ENCODE results near the gene ZP4.
"Not testable (repeated sequence)": the region's sequence is repeated elsewhere in the genome, so short reads cannot be mapped to it uniquely, and the experiment has no call there.

The ZP4 gene

DNA sequence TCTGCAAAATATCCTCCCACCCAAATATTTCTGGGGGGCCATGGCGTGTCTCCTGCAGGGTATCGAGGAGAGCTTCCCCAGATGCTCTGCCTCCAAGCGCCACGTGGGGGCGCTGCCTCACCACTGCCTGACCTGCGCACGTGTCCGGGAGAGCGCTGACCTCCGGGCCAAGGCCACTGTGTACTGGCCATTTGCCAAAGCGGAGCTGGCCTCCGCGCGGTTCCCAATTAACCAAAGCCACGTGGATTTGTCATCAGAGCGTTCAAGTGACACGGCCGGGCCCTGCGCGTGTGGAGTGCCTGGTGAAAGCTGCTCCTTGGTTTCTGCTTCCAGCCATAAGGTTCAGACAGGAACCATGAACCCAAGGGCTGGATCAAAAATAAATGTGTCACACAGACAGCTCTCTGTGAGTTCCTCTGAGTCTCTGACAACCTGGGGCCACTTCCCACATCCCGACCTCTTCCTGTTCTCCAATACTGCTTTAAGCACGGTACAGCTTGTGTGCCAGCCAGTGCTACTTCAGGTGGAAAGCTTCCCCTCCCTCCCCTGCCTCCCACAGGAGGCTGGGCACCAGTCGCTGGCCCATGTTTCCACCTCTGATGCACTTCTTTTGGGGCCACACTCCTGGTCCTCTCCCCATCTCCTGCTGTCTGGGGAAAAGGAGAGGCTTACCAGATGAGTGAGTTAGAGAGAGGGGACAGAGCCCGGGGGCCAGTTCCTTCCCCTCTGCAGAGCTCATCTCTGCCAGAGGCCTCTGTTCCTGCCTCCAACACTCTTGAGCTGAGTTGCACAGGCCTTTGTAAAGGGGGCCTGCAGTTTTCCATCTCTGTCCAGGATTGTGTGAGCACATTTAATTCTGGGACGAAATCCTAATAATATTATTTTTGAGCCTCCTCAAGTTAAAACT is 26.1 kb downstream of the ZP4 start:
- H3K9me3 ChIP-seq (ENCODE audit: insufficient read depth, low read length): no peaks in the 10 kb centered on the region
- peaks cover 8% of the 10 kb centered on the region for H3K27me3 ChIP-seq (ENCODE audit: insufficient read depth, insufficient read length)
- no peak for TF ChIP-seq ZNF274 (IDR thresholded peaks at IDR 0.05; ENCODE audit: low read depth, low read length)
- TF ChIP-seq YY1 (IDR thresholded peaks at IDR 0.05; ENCODE audit: insufficient read depth, insufficient read length): no peak
- TF ChIP-seq SUZ12 (IDR thresholded peaks at IDR 0.05; ENCODE audit: extremely low read depth, insufficient read depth, insufficient read length): no peak
- DNase-seq (ENCODE audit: low read depth, low spot score): peak; percentile 50
- H3K36me3 ChIP-seq (ENCODE audit: insufficient read depth, insufficient read length, low read length): no peaks in the 10 kb centered on the region
- no peak overlapping the region for H3K9ac ChIP-seq (ENCODE audit: insufficient read length, low read depth)
- peaks cover 3% of the 10 kb centered on the region for H3K4me1 ChIP-seq (ENCODE audit: insufficient read depth, insufficient read length)
- H3K4me3 ChIP-seq (ENCODE audit: insufficient read length, low read depth): no peak overlapping the region

DNA sequence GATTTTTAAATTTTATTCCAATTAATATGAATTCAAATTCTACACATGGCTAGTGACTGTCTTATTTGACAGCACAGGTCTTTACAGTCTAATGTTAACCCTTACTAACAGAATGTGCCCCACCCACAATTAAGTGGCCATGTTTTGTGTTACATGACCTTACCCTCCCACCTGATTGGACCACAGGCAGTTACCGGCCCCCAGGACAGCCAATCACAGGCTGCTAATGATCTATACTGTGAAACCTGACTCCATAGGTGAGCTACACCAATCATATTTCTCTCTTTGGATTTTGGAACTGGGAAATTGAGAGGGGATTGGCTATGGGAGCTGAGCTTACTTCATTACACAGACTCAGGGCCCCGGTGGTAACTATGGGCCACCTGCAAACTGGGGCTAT is 27.5 kb downstream of the ZP4 start:
- H3K27me3 ChIP-seq (ENCODE audit: insufficient read depth, insufficient read length): peaks cover 8% of the 10 kb centered on the region

DNA sequence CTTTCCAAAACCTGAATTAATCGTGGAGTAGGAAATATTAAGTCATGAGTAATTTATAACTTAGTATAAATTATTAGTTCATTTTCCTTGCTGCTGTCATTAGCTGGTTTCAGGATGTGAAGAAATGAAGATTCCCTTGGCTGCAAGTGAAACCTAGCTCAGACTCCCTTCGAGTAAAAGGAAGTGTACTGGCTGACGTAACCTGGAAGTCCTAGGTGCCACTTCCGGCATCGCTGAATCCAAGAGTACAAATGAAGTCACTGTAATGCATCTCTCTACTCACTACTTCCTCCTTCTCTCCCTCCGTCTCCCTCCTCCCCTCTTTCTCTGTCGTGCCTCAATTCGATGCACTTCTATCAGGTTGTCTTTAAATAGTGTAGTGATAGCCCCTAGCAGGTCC is 28.8 kb downstream of the ZP4 start:
- H3K9me3 ChIP-seq (ENCODE audit: insufficient read depth, low read length): no peaks in the 10 kb centered on the region
- H3K4me3 ChIP-seq (ENCODE audit: insufficient read length, low read depth): no peak overlapping the region
- peaks cover 3% of the 10 kb centered on the region for H3K4me1 ChIP-seq (ENCODE audit: insufficient read depth, insufficient read length)
- no peak overlapping the region for H3K9ac ChIP-seq (ENCODE audit: insufficient read length, low read depth)
- TF ChIP-seq SUZ12 (IDR thresholded peaks at IDR 0.05; ENCODE audit: extremely low read depth, insufficient read depth, insufficient read length) (no peak), YY1 (IDR thresholded peaks at IDR 0.05; ENCODE audit: insufficient read depth, insufficient read length) (no peak), ZNF274 (IDR thresholded peaks at IDR 0.05; ENCODE audit: low read depth, low read length) (no peak)
- no peak for DNase-seq (ENCODE audit: low read depth, low spot score)
- no peaks in the 10 kb centered on the region for H3K36me3 ChIP-seq (ENCODE audit: insufficient read depth, insufficient read length, low read length)
- peaks cover 8% of the 10 kb centered on the region for H3K27me3 ChIP-seq (ENCODE audit: insufficient read depth, insufficient read length)

More for the DNA sequence above, 27.5 kb downstream of the ZP4 start:
- no peaks in the 10 kb centered on the region for H3K36me3 ChIP-seq (ENCODE audit: insufficient read depth, insufficient read length, low read length)
- TF ChIP-seq YY1 (IDR thresholded peaks at IDR 0.05; ENCODE audit: insufficient read depth, insufficient read length) (no peak), ZNF274 (IDR thresholded peaks at IDR 0.05; ENCODE audit: low read depth, low read length) (no peak), SUZ12 (IDR thresholded peaks at IDR 0.05; ENCODE audit: extremely low read depth, insufficient read depth, insufficient read length) (no peak)
- H3K9me3 ChIP-seq (ENCODE audit: insufficient read depth, low read length): no peaks in the 10 kb centered on the region
- no peak overlapping the region for H3K9ac ChIP-seq (ENCODE audit: insufficient read length, low read depth)
- no peak for DNase-seq (ENCODE audit: low read depth, low spot score)
- peaks cover 3% of the 10 kb centered on the region for H3K4me1 ChIP-seq (ENCODE audit: insufficient read depth, insufficient read length)
- H3K4me3 ChIP-seq (ENCODE audit: insufficient read length, low read depth): no peak overlapping the region

DNA sequence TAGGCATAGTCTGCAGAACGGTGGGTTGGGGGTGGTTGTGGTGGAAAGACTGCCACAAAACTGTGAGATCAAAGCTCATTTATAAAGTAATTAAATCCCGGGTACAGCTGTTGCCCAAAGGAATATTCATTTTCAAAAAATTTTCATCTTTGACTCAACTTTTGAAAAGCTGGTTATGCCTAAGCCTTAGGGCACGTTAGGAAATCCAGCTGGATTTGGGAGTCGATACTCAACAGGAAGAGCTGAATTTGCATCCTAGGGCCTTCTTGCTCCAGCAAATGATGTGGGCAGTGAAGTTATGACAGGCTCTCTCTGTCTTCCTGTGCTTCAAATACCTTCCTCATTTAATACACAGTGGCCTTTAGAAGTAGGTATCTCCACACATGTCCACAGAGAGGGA is 31.7 kb downstream of the ZP4 start:
- H3K9ac ChIP-seq (ENCODE audit: insufficient read length, low read depth): no peak overlapping the region
- no peaks in the 10 kb centered on the region for H3K4me1 ChIP-seq (ENCODE audit: insufficient read depth, insufficient read length)
- peaks cover 11% of the 10 kb centered on the region for H3K9me3 ChIP-seq (ENCODE audit: insufficient read depth, low read length)
- H3K27me3 ChIP-seq (ENCODE audit: insufficient read depth, insufficient read length): no peaks in the 10 kb centered on the region
- TF ChIP-seq SUZ12 (IDR thresholded peaks at IDR 0.05; ENCODE audit: extremely low read depth, insufficient read depth, insufficient read length): no peak
- no peak for DNase-seq (ENCODE audit: low read depth, low spot score)
- H3K4me3 ChIP-seq (ENCODE audit: insufficient read length, low read depth): no peak overlapping the region
- H3K36me3 ChIP-seq (ENCODE audit: insufficient read depth, insufficient read length, low read length): no peaks in the 10 kb centered on the region

DNA sequence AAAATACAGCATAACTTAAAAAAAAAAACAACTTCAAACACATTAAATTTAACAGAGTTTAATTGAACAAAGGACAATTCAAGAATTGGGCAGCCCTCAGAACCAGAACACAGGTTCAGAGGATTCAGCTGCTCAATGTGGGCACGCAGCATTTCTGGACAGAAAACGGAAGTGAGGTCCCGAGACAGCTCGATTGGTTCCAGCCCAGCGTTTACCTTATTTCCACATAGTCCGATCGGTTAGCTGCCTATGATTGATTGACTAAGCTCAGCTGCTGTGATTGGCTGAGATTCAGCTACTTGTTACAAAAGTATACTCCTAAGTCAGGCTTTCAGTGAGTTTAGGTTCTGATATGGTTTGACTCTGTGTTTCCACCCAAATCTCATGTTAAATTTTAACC is 33.3 kb downstream of the ZP4 start:
- TF ChIP-seq YY1 (IDR thresholded peaks at IDR 0.05; ENCODE audit: insufficient read depth, insufficient read length) (no peak), ZNF274 (IDR thresholded peaks at IDR 0.05; ENCODE audit: low read depth, low read length) (no peak), SUZ12 (IDR thresholded peaks at IDR 0.05; ENCODE audit: extremely low read depth, insufficient read depth, insufficient read length) (no peak)
- H3K4me1 ChIP-seq (ENCODE audit: insufficient read depth, insufficient read length): no peaks in the 10 kb centered on the region
- no peaks in the 10 kb centered on the region for H3K36me3 ChIP-seq (ENCODE audit: insufficient read depth, insufficient read length, low read length)
- DNase-seq (ENCODE audit: low read depth, low spot score): no peak
- no peak overlapping the region for H3K4me3 ChIP-seq (ENCODE audit: insufficient read length, low read depth)
- H3K27me3 ChIP-seq (ENCODE audit: insufficient read depth, insufficient read length): no peaks in the 10 kb centered on the region
- H3K9me3 ChIP-seq (ENCODE audit: insufficient read depth, low read length): peaks cover 11% of the 10 kb centered on the region
- H3K9ac ChIP-seq (ENCODE audit: insufficient read length, low read depth): no peak overlapping the region

DNA sequence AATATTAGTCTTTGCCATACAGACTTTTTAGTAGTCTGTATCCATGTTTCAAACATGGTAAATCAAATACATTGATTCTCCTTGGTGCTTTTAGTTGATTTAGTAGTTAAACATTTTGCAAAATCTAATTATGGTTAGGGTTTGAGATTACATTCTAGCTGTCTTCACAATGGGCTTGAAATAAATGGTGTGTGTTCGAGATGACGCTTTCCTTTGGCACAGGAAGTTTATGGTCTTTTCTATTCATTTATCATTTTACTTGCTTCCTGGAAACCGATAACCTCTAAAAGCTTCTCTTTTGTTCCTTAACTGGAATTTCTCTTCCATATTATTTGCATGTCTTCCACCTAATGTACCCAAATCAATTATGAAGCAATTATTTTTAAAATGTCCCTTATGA is 38.4 kb downstream of the ZP4 start:
- peaks cover 11% of the 10 kb centered on the region for H3K9me3 ChIP-seq (ENCODE audit: insufficient read depth, low read length)
- no peak for DNase-seq (ENCODE audit: low read depth, low spot score)
- H3K36me3 ChIP-seq (ENCODE audit: insufficient read depth, insufficient read length, low read length): no peaks in the 10 kb centered on the region
- H3K4me1 ChIP-seq (ENCODE audit: insufficient read depth, insufficient read length): no peaks in the 10 kb centered on the region
- H3K27me3 ChIP-seq (ENCODE audit: insufficient read depth, insufficient read length): no peaks in the 10 kb centered on the region
- no peak for TF ChIP-seq SUZ12 (IDR thresholded peaks at IDR 0.05; ENCODE audit: extremely low read depth, insufficient read depth, insufficient read length)
- no peak for TF ChIP-seq ZNF274 (IDR thresholded peaks at IDR 0.05; ENCODE audit: low read depth, low read length)
- TF ChIP-seq YY1 (IDR thresholded peaks at IDR 0.05; ENCODE audit: insufficient read depth, insufficient read length): no peak
- no peak overlapping the region for H3K4me3 ChIP-seq (ENCODE audit: insufficient read length, low read depth)
- no peak overlapping the region for H3K9ac ChIP-seq (ENCODE audit: insufficient read length, low read depth)

DNA sequence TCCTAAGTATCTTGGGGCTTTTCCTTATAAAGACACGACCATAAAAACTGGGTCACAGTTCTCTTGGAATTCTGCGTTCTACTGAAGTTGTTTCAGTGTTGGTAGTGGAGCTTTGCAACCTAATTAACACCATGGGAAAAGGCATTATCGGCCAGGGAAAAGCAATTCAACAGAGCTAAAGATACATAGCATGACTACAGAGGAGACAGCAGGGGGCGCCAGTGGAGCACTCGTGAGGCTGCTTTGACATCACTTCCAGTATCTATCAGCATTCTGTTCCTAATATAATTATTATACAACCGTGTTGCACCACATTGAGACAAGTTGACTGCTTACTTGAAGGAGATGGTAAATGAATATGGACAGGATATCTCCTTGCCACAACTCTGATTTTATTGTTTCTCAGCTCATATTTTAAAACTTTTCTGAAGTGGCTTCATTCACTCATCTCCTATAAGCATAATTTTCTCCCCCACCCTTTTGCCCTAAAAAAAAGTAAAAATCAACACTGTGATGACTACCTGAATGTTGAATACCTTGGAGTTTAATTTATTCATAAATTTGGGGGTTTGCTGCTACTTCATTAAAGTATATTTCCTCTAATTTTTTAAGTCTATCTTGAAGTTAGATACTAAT is 39.4 kb downstream of the ZP4 start:
- DNase-seq (ENCODE audit: low read depth, low spot score): peak; percentile 74
- Histone ChIP-seq H3K9me3 (ENCODE audit: insufficient read depth, low read length) (peaks cover 11% of the 10 kb centered on the region), H3K4me3 (ENCODE audit: insufficient read length, low read depth) (no peak overlapping the region), H3K9ac (ENCODE audit: insufficient read length, low read depth) (no peak overlapping the region), H3K27me3 (ENCODE audit: insufficient read depth, insufficient read length) (no peaks in the 10 kb centered on the region), H3K4me1 (ENCODE audit: insufficient read depth, insufficient read length) (no peaks in the 10 kb centered on the region), H3K36me3 (ENCODE audit: insufficient read depth, insufficient read length, low read length) (no peaks in the 10 kb centered on the region)
- TF ChIP-seq YY1 (IDR thresholded peaks at IDR 0.05; ENCODE audit: insufficient read depth, insufficient read length): no peak
- TF ChIP-seq SUZ12 (IDR thresholded peaks at IDR 0.05; ENCODE audit: extremely low read depth, insufficient read depth, insufficient read length): no peak
- TF ChIP-seq ZNF274 (IDR thresholded peaks at IDR 0.05; ENCODE audit: low read depth, low read length): no peak

DNA sequence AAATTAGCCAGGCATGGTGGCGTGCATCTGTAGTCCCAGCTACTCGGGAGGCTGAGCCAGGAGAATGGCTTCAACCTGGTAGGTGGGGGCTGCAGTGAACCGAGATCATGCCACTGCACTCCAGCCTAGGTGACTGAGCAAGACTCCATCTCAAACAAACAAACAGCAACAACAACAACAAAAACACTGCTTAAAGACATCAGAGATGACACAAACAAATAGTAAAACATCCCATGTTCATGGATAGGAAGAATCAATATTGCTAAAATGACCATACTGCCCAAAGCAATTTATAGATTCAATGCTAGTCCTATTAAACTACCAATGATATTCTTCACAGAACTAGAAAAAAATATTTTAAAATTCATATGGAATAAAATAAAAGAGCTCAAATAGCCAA is 47.2 kb downstream of the ZP4 start:
- H3K27me3 ChIP-seq (ENCODE audit: insufficient read depth, insufficient read length); H3K4me3 ChIP-seq (ENCODE audit: insufficient read length, low read depth); H3K9ac ChIP-seq (ENCODE audit: insufficient read length, low read depth); H3K9me3 ChIP-seq (ENCODE audit: insufficient read depth, low read length); H3K4me1 ChIP-seq (ENCODE audit: insufficient read depth, insufficient read length); H3K36me3 ChIP-seq (ENCODE audit: insufficient read depth, insufficient read length, low read length); DNase-seq (ENCODE audit: low read depth, low spot score): not testable (repeated sequence)
